Measurements from ENCODE around the gene ROS1. TPM values are rescaled to one million over a fixed set of nuclear protein-coding genes. Genes with fewer than 3 reads are reported as not detected.
"Not testable (repeated sequence)": the region's sequence is repeated elsewhere in the genome, so short reads cannot be mapped to it uniquely, and the experiment has no call there.

Gene ROS1
- total RNA-seq, 2 donors from 2014 or later: 0.14 TPM; not detected in 1

DNA sequence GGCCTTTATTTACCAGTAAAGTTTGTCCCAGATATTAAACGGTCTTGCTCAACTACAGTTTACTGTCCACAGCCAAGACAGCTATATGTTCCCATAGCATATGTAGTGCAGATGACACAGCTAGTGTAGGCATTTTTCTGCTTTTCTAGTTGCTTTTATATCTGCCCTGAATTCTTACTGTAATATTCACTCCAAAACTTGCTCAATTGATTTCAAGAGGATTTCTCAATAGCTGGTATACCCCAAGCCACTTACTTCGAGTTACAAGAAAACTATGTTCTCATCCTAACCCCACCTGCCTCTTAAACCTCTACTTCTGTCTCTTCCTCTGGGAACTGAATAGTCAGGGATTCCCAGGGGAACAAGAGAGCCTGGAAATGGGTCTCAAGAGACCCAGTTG lies 18.9 kb upstream of the ROS1 start:
- intact Hi-C loops (cut with DNase I): no loop called here
- no peak for DNase-seq (ENCODE audit: low spot score)

DNA sequence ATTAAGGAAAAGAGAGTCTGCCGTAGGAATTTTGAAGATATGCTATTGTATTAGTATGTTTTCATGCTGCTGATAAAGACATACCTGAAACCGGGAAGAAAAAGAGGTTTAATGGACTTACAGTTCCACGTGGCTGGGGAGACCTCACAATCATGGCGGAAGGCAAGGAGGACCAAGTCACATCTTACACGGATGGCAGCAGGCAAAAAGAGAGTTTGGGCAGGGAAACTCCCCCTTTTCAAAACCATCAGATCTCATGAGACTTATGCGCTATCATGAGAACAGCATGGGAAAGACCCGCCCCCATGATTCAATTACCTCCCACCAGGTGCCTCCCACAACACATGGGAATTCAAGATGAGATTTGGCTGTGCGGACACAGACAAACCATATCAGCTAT lies 16.6 kb upstream of the ROS1 start:
- DNase-seq (ENCODE audit: low spot score); intact Hi-C loops (cut with DNase I): not testable (repeated sequence)

GRCh38 chr6:117441824-117442264 lies 16.1 kb upstream of the ROS1 start:
- intact Hi-C loops (cut with DNase I): no loop called here
- no peak for DNase-seq (ENCODE audit: low spot score)

DNA sequence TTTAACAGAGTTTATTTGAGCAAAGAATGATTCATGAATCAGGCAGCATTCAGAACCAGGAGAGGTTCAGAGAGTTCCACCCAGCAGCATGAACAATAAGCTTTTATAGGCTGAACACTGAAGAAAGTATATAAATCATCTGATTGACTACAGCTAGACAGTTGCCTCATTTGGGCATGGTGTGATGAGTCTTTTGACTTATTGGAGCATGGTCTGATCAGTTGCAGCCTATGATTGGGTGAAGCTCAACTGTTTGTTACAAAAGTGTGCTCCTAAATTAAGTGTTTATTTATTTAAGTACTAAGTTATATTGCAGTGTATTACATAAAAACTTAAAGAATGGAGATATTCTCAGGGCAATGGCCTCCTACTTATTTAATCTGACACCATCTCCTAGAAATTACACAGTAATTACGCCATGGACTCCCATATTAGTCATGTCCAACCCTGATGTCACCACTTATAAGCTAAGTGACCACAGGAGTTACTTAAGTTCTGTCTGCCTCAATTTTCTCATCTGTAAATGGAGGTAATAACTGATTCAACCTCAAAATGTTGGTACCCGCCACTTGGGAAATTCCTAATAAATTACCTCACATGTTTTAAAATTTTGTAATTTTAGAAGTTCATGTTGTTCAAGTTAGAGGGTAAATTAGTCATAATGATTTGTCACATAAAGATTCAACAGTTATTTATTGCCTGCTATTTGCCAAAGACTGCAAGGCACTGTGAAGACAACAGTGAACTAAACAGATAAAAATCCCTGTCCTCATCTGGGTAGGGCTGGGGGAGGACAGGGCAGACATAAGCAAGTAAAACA lies 15.2 kb upstream of the ROS1 start:
- DNase-seq (ENCODE audit: low spot score): no peak
- intact Hi-C loops (cut with DNase I): no loop called here

DNA sequence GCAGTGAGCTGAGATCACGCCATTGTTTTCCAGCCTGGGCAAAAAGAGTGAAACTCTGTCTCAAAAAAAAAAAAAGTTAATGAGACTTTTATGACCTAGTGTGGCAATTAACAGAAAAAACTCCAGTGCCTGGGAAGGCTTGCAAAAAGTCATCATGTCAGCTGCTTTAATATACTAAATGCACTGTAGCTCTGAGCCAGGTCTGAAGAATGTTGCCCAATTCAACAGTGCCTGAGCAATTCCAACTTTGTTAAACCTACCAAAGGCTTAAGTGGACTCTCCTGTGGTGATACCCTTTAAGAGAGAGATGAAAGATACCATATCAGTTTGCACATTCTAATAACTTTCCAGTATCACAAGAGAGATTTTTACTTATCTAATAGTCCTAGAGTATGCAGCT lies 6.5 kb upstream of the ROS1 start:
- intact Hi-C loops (cut with DNase I): no loop called here
- no peak for DNase-seq (ENCODE audit: low spot score)

DNA sequence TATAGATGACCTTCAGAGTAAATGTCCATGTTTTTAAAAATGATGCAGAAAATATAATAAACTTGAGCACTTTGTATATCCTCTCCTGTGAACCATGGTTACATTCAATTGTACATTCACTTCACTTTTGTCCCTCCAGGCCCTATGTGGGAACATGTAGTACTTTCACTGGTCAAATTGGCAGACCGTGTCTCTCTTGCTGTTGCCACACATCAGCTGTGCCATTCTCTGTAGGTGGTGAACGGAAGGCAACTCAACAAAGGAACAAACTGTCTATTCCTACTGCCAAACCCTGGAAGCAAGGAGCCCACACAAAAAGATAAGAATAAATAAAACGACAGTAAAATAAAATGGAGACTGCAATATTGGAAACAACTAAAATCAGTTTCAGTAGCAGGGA lies 2.0 kb downstream of the ROS1 start:
- intact Hi-C loops (cut with DNase I): no loop called here
- no peak for DNase-seq (ENCODE audit: low spot score)

DNA sequence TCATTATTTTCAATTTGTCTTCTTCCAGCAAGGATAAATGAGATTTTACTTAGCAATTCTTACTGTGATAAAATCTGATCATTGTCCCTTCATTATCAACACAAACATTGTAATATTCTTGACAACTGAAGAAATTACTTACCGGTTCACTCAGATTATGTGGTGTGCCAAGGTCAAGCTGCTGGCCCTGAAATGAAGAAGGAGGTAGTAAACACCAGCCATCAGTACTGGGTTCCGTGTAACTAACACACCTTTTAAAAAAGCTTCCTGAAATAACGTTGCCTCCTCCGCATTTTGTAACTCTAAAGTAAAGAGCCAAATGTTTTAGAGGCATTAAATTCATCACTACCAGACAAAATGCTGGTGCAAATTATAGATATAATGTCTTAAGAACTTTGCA lies 7.4 kb downstream of the ROS1 start:
- no peak for DNase-seq (ENCODE audit: low spot score)
- intact Hi-C loops (cut with DNase I): no loop called here

DNA sequence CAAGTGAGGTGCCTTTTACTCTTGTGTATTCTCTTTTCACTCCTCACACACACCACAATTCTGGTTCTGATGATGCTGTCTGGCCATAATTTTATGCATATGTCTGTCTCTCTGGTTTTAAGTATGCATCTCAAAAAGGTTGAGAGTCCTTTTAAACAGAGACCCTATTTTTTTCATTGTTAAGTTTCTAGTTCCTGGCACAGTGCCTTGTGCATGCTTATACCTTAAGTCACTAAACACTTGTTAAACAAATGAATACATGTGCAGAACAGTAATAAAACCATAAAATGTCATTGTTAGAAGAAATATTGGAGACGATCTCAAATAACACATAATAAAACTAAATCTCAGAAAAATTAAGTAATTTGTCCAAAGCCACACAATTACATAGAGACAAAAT lies 7.9 kb downstream of the ROS1 start:
- no peak for DNase-seq (ENCODE audit: low spot score)
- intact Hi-C loops (cut with DNase I): no loop called here

DNA sequence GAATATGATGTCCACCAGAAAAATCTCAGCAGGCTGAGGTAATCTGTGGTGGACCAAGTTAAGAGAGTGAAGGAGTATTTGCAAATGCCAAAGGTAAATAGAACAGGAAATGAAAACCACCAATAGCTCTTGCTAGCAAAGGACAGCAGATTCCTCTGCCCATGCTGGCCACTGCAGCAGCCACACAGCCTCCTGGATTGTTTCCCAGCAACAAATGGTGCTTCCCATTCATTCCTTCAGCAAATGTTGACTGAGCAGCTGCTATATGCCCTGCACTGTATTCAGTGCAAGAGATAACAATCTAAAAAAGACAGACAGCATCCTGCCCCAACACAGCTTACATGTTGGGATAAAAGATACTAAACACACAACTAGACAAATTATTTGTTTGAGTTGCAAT lies 11.0 kb downstream of the ROS1 start:
- DNase-seq (ENCODE audit: low spot score): no peak
- intact Hi-C loops (cut with DNase I): no loop called here

DNA sequence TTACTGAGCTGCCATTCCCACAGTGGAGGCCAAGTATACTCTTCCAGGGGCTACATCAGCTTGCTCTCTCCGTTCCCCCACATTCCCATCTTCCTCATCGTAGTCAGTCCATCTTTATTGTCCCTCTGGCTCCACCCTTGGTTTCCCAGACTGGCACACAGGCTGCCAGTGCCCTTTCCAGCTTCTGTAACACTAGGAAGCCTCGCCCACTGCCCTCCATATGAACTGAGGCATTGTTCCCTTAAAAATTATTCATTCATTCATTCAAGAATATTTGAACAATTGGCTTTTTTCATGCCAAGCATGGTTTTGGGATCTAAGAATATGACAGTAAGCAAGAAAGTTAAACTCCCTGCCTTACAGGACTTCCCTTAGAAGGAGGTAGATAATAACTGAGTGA lies 14.3 kb downstream of the ROS1 start:
- intact Hi-C loops (cut with DNase I): no loop called here
- DNase-seq (ENCODE audit: low spot score): no peak

- intact Hi-C loops (cut with DNase I): no loop called here
- DNase-seq (ENCODE audit: low spot score): no peak
These were observed 15.9 kb downstream of the ROS1 start for GRCh38 chr6:117409863-117410262.

GRCh38 chr6:117409420-117409819 lies 16.3 kb downstream of the ROS1 start:
- no peak for DNase-seq (ENCODE audit: low spot score)
- intact Hi-C loops (cut with DNase I): no loop called here

DNA sequence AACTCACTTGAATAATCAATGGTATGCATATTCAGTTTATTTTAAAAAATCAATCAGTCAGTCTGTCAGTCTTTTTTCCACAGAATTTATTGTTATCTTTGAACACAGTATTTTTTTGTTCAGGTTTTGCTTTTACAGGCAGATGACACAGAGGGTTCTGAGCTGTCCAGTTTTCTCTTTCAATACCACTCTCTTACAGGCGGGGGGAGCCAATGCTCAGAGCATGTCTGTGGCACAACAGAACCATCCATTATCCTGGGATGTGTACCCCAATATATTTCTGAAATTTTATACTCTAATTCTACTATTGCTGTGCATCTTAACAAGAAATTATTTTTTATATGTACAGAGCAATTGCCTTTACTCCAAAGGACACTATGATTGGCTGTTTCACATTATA lies 21.2 kb downstream of the ROS1 start:
- intact Hi-C loops (cut with DNase I): no loop called here
- no peak for DNase-seq (ENCODE audit: low spot score)

DNA sequence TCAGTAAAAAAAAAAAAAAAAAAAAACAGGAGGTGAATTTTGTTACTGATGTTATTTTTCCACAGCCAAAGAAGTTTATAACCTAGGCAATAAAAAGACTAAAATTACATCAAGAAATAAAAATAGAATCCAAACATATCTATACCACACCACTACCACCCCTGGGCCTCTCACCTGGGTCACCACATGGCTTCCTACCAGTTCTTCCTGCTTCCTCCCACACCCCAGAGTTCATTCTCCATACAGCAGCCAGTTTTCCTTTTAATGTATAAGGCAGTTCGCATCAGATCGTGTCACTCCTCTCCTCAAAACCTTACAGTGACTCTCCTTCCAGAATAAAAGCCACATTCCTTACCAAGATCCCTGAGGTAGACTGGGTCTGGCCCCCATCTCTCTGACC lies 23.9 kb downstream of the ROS1 start:
- no peak for DNase-seq (ENCODE audit: low spot score)
- intact Hi-C loops (cut with DNase I): no loop called here

GRCh38 chr6:117399924-117400323 lies 25.8 kb downstream of the ROS1 start:
- intact Hi-C loops (cut with DNase I): no loop called here

GRCh38 chr6:117399126-117399525 lies 26.6 kb downstream of the ROS1 start:
- no peak for DNase-seq (ENCODE audit: low spot score)
- intact Hi-C loops (cut with DNase I): no loop called here

More at GRCh38 chr6:117399924-117400323, 25.8 kb downstream of the ROS1 start:
- DNase-seq (ENCODE audit: low spot score): no peak

GRCh38 chr6:117397536-117398227 lies 28.1 kb downstream of the ROS1 start:
- no peak for DNase-seq (ENCODE audit: low spot score)
- intact Hi-C loops (cut with DNase I): no loop called here

GRCh38 chr6:117396228-117396627 lies 29.5 kb downstream of the ROS1 start:
- intact Hi-C loops (cut with DNase I): no loop called here
- no peak for DNase-seq (ENCODE audit: low spot score)

- intact Hi-C loops (cut with DNase I): no loop called here
- no peak for DNase-seq (ENCODE audit: low spot score)
These were observed 30.6 kb downstream of the ROS1 start for GRCh38 chr6:117395164-117395563.

DNA sequence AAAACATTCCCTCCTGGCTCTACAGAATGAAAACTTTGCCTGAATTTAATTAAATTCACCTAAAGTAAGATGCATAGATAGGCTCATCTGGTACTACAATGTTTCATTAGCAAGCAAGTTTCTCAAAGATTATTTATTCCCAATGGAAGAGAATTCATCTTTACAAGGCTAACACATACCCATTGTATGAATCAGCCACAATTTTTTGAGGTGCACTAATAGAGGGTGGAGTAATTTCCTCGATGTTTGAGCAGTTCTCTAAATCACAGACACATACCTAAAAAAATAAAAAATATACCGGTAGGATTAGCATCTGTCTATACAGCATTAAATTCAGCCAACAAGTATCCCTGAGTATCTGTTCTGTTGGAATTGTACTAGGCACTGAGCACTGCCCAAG lies 32.7 kb downstream of the ROS1 start:
- no peak for DNase-seq (ENCODE audit: low spot score)
- intact Hi-C loops (cut with DNase I): no loop called here

Data from posterior vena cava (tissue), 2 donors.